Measurements from ENCODE around the gene KIF15.

- TF ChIP-seq MAX (IDR thresholded peaks at IDR 0.05) = no peak
- TF ChIP-seq ZNF274 (IDR thresholded peaks at IDR 0.05; ENCODE audit: low read depth, low read length) = no peak
- no peak for TF ChIP-seq CTCF (IDR thresholded peaks at IDR 0.05 in 2 of 3, conservative IDR thresholded peaks at IDR 0.05 in 1 of 3; ENCODE audit: borderline replicate concordance in 1 of 3, insufficient read depth in 1 of 3, low read depth in 2 of 3, low read length in 2 of 3)
- no peak for TF ChIP-seq CBX3 (IDR thresholded peaks at IDR 0.05; ENCODE audit: low read depth)
- TF ChIP-seq ZBTB33 (IDR thresholded peaks at IDR 0.05; ENCODE audit: extremely low read depth, insufficient replicate concordance, low read length) = no peak
- no peak for TF ChIP-seq REST (IDR thresholded peaks at IDR 0.05; ENCODE audit: low read depth)
- no peak for TF ChIP-seq CEBPB (IDR thresholded peaks at IDR 0.05; ENCODE audit: low read depth)
- no peak for TF ChIP-seq EZH2 (IDR thresholded peaks at IDR 0.05)
- no peak for TF ChIP-seq POLR2A (IDR thresholded peaks at IDR 0.05; ENCODE audit: borderline replicate concordance, extremely low read depth, insufficient read depth, insufficient read length)
- no peak for TF ChIP-seq RAD21 (IDR thresholded peaks at IDR 0.05; ENCODE audit: low read depth)
- no peak for TF ChIP-seq POLR2AphosphoS5 (IDR thresholded peaks at IDR 0.05; ENCODE audit: low read depth, low read length)
Observed at GRCh38 chr3:44860117-44860516, 98.5 kb downstream of the KIF15 start.
